NCI-H1092 (cell line): ENCODE results near the gene ADGRL3.

Experiments
- DNase-seq: peaks from one replicate; lab custom pipeline; 2025; lab: John Stamatoyannopoulos, UW

Gene ADGRL3

DNA sequence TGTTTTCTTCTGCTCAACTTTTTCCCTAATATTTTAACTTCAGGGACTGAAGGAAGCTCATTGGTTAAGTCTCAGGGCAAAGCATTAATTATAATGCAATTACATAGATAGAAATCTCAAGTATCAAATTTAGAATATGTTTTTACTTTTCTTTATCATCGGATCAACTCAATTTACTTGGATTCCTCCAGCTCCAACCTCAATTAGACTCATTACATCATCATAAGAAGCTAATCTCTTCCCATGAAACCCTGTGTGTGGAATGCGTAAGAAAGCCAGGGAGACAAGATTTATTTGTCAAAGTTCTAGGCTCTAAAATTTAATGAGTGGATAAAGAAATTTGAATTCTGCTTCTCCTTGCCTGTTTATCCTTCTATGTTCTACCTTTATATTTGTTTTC lies 918.4 kb downstream of the ADGRL3 start:
- DNase-seq, result no peak

DNA sequence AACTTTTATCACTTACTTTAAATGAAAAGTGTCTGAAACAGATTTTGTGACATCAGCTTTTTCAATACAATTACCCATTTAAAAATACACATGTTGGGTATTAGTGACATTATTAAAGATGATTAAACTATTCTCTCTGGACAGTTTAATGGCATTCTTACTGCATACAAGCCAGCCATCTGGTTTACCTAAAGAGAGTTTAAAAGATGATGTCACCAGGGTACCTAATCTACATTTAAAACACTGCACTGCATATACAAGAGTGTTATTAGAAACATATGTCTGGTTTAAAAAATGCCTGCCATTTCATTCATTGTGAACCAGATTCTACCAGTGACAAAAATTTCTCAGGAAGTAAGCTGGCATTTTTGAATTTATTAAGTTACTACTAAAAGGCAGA lies 919.1 kb downstream of the ADGRL3 start:
- no peak for DNase-seq

DNA sequence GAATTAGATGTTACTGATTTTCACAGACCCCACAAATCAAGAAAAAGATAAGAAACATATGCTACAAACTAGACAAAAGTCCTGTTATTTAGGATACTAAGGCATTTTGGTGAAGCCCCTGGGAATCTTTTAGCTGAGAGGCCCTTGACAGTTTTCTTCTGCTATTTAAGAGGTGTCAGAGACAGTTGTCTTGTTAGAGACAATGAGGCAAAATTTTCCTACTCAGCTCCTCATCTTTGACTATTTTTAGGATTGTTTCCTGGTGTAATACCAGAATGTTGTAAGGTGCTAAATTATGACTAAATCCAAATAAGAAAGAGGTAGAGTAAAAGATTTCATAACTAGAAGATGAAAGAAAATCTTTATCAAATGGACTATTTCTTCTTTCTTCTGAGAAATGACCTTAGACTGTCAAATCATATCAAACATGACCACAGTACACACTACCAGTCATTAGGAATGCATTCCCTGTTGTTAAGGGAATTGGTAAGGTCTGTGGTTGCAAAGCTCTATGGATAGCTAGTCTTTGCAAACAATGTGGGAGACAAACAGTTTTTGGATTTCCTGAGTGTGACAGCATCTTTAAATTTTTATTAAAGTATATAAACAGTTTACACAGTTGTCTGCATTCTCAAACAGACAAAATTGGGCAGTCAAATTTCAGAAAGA lies 926.1 kb downstream of the ADGRL3 start:
- no peak for DNase-seq
